Occipital lobe (tissue), 3 donors: Measurements from ENCODE around the gene ADIRF. TPM values are rescaled to one million over a fixed set of nuclear protein-coding genes. Genes with fewer than 3 reads are reported as not detected.
"Not testable (repeated sequence)": the region's sequence is repeated elsewhere in the genome, so short reads cannot be mapped to it uniquely, and the experiment has no call there.

Experiments
- DNase-seq: peaks from one replicate; lab custom pipeline; 2025; lab: John Stamatoyannopoulos, UW
- small RNA-seq: library from RNA; depleted of rRNA; stranded (forward); fragments of <200 nt; gene quantifications from one replicate; pipeline ENCODE3, GENCODE V24; 2014
- total RNA-seq: library from RNA; depleted of rRNA; stranded (reverse); fragments of >200 nt; gene quantifications from one replicate; pipeline ENCODE4 v1.2.3, GENCODE V29; 2014

ADIRF gene
- total RNA-seq, 1 donor from 2014 or later: not detected

- not testable (repeated sequence) for DNase-seq
These were observed 51.8 kb downstream of the ADIRF start, which contains the start of gene FAM25A for GRCh38 chr10:87020056-87020455. FAM25A (plus strand) TSS chr10:87020294; CDS start chr10:87020325, 31 bp downstream.

Small RNA genes lying within 50 kb of the gene (small RNA-seq; reads per million reads assigned to genes)
- not detected for gene BMS1P3
- not detected for gene FAM25A

Other genes starting within 250 kb of the ADIRF start
- gene BMPR1A, start 211.9 kb upstream of the ADIRF start, total RNA-seq: 64.6 TPM
- 4.8 TPM for gene MMRN2, start 10.9 kb upstream of the ADIRF start, total RNA-seq
- 2.7 TPM for gene SNCG, start 9.9 kb upstream of the ADIRF start, total RNA-seq
- gene FAM25A, start 51.8 kb downstream of the ADIRF start, total RNA-seq: not detected
- 175 TPM for gene GLUD1, start 126.4 kb downstream of the ADIRF start, total RNA-seq
- 37.1 TPM for gene SHLD2, start 126.7 kb downstream of the ADIRF start, total RNA-seq